Measurements from ENCODE around the gene RPLP1.
A peak's percentile ranks its signal among the peaks of the same experiment; 100 is the strongest.

Gene RPLP1

GRCh38 chr15:69452692-69453521 lies at the start of gene RPLP1:
TSS of gene RPLP1 (plus strand) at chr15:69452818. CDS start at chr15:69452949, 131 bp downstream.
- DNase-seq (ENCODE audit: low read depth) = peak; percentile 89

- DNase-seq (ENCODE audit: low read depth) = no peak
These were observed 49.0 kb upstream of the RPLP1 start for GRCh38 chr15:69403594-69403993.

- no peak for DNase-seq (ENCODE audit: low read depth)
These were observed 47.5 kb upstream of the RPLP1 start for GRCh38 chr15:69405110-69405509.

- no peak for DNase-seq (ENCODE audit: low read depth)
These were observed 44.8 kb upstream of the RPLP1 start for GRCh38 chr15:69407719-69408400.

- DNase-seq (ENCODE audit: low read depth) = no peak
These were observed 43.8 kb upstream of the RPLP1 start for GRCh38 chr15:69408841-69409240.

- no peak for DNase-seq (ENCODE audit: low read depth)
These were observed 42.3 kb upstream of the RPLP1 start for GRCh38 chr15:69410248-69410874.

GRCh38 chr15:69412274-69412673 lies 40.3 kb upstream of the RPLP1 start:
- DNase-seq (ENCODE audit: low read depth) = no peak

GRCh38 chr15:69412701-69413100 lies 39.9 kb upstream of the RPLP1 start:
- DNase-seq (ENCODE audit: low read depth) = no peak

- peak; percentile 87 for DNase-seq (ENCODE audit: low read depth)
These were observed 38.6 kb upstream of the RPLP1 start, which contains the start of gene KIF23 for GRCh38 chr15:69413822-69414700. TSS of gene KIF23 (plus strand) at chr15:69414349. CDS start at chr15:69414466, 117 bp downstream.

- DNase-seq (ENCODE audit: low read depth) = no peak
These were observed 37.9 kb upstream of the RPLP1 start for GRCh38 chr15:69414701-69415167.

- no peak for DNase-seq (ENCODE audit: low read depth)
These were observed 37.2 kb upstream of the RPLP1 start for GRCh38 chr15:69415381-69415780.

- no peak for DNase-seq (ENCODE audit: low read depth)
These were observed 35.0 kb upstream of the RPLP1 start for GRCh38 chr15:69417581-69417980.

GRCh38 chr15:69421498-69421897 lies 31.1 kb upstream of the RPLP1 start:
- no peak for DNase-seq (ENCODE audit: low read depth)

GRCh38 chr15:69422336-69422895 lies 30.2 kb upstream of the RPLP1 start:
- no peak for DNase-seq (ENCODE audit: low read depth)

- no peak for DNase-seq (ENCODE audit: low read depth)
These were observed 28.6 kb upstream of the RPLP1 start for GRCh38 chr15:69424001-69424400.

- DNase-seq (ENCODE audit: low read depth) = no peak
These were observed 27.7 kb upstream of the RPLP1 start for GRCh38 chr15:69424748-69425413.

- DNase-seq (ENCODE audit: low read depth) = no peak
These were observed 18.8 kb upstream of the RPLP1 start for GRCh38 chr15:69433831-69434230.

- no peak for DNase-seq (ENCODE audit: low read depth)
These were observed 18.4 kb upstream of the RPLP1 start for GRCh38 chr15:69434238-69434637.

- no peak for DNase-seq (ENCODE audit: low read depth)
These were observed 17.9 kb upstream of the RPLP1 start for GRCh38 chr15:69434679-69435078.

- no peak for DNase-seq (ENCODE audit: low read depth)
These were observed 16.6 kb upstream of the RPLP1 start for GRCh38 chr15:69435985-69436384.

- DNase-seq (ENCODE audit: low read depth) = no peak
These were observed 15.7 kb upstream of the RPLP1 start for GRCh38 chr15:69436951-69437350.
